HG03442 (cell line): ENCODE measurements around the gene DUSP22.

Experiments
- ATAC-seq: cut with Tn5 transposase; IDR thresholded peaks from one replicate; pipeline ENCODE4 v1.9.1; 2021; ENCODE audit warnings: mild to moderate bottlenecking, moderate library complexity; ENCODE audit not compliant: unreplicated experiment

DUSP22 gene

DNA sequence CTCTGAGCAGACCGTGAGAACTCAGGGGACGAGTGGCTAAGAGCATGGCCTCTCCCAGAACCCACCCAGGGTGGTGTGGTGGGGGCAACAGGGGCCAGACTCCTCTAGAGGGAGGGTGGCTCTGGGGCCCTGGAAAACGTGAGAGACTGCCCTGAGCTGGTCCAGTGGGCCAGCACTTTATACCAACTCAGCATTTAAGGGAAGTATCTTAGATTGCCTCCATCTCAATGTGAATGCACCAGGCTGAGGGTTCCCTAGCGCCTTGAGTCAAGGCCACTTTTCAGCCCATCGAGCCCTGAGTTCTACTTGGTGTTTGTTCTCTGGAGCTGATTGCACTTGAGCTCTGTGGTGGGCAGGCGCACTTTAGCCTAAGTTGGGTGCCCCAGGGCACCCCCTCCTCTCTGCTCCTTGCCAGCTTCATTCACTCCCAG, 57.2 kb downstream of the DUSP22 start:
- no peak for ATAC-seq

DNA sequence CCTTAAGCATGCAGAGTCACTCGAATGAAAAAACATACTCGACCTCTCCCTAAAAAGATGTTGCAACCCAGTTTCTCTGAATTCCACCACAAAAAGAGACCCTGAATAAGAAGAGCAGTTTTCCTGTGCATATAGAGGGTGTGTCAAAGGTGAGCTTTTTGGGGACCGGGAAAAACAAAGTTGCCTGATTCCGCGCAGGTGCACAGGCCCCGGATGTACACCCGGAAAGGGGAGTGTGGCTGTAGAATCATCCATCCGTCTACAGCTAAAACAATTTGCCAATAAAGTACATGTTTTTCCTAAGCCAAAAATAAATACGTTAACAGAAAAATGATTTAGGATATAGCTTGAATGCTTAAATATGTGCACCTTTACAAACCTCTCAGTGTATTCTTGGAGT, 58.1 kb downstream of the DUSP22 start:
- ATAC-seq: no peak

DNA sequence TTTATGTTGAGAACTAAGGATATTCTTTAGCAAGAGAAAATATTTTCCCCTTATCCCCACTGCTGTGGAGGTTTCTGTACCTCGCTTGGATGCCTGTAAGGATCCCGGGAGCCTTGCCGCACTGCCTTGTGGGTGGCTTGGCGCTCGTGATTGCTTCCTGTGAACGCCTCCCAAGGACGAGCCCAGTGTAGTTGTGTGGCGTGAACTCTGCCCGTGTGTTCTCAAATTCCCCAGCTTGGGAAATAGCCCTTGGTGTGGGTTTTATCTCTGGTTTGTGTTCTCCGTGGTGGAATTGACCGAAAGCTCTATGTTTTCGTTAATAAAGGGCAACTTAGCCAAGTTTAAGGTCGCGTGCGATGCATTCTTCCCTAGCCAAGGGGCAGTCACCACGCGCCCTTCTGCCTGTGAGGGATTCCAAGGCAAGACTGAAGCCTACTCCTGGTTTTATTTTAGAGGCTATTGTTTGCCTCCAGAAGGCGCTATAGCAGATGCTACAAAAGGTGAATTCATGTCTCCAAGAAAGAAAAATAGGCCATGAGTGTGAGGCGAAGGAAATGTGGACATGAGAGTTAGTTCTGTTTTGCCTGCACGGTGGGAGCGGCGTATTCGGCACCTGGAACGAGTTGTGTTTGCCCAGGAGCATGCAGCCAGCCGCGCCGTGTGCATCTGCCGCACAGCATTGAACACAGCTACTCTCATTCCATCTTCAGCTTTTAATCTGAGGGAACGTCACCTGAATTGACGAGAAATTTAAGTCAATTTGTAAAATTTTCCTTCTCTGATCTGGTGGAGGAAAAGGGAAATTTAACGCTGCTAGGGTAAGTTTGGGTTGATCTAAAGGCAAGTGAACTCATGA, 59.0 kb downstream of the DUSP22 start:
- no peak for ATAC-seq

DNA sequence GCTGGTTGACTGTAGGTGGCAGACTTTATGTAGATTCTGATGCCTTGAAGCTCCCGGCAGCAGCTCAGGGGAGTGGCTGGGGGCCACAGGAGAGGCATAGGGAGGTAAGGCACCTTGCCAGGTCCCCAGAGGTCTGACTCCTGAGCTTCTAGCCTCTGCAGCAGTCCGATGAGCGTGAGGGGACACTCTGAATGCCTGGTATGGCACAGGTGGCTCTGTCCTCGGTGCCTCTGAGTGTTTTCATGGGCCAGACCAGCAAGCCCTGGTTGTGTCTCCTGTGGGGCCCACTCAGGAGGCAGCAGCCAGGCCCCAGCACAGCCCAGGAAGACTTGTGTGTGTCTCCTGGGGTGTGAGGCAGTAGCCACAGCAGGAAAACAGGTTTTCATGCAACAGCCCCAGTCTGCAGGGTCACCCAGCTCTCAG, 59.6 kb downstream of the DUSP22 start:
- no peak for ATAC-seq

DNA sequence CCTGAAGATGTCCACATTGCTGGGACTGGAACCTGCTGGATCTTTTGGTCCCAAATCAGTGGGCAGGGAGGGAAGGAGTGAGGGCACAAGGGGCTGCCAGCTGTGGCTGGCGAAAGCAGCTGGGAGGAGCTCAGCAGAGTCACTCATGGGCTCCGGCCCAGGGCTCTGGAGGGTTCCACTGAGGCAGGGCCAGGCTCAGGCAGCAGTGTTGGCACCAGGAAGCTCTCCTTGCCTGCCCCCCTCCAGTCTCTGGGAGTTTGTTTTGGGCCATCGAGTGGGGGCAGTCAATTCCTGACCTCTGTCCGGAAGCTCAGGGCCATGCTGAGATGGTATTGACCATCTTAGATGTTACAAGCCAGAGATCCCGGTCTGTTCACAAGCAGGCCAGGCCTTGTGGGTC, 60.2 kb downstream of the DUSP22 start:
- ATAC-seq: no peak

DNA sequence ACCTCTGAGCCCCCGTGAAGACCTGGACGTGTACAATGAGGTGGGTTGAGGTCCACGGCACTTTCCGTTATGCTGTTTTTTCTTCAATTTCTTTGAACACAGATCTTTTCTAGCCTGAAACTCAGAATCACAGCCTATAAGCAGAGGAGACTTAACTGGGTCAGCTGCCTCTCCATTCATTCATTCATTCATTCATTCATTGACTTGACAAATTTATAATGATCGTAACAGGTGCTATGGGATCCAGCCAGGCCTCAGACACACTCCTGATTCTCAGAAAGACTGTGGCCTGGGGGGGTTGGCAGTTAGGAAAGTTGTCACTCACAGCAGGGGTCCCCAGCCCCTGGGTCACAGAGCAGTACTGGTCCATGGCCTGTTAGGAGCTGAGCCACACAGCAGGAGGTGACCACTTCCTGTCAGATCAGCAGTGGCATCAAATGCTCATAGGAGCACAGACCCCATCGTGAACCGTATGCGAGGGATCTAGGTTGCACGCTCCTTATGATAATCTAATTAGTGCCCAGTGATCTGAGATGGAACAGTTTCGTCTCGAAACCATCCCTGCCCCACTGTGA, 60.7 kb downstream of the DUSP22 start:
- no peak for ATAC-seq

DNA sequence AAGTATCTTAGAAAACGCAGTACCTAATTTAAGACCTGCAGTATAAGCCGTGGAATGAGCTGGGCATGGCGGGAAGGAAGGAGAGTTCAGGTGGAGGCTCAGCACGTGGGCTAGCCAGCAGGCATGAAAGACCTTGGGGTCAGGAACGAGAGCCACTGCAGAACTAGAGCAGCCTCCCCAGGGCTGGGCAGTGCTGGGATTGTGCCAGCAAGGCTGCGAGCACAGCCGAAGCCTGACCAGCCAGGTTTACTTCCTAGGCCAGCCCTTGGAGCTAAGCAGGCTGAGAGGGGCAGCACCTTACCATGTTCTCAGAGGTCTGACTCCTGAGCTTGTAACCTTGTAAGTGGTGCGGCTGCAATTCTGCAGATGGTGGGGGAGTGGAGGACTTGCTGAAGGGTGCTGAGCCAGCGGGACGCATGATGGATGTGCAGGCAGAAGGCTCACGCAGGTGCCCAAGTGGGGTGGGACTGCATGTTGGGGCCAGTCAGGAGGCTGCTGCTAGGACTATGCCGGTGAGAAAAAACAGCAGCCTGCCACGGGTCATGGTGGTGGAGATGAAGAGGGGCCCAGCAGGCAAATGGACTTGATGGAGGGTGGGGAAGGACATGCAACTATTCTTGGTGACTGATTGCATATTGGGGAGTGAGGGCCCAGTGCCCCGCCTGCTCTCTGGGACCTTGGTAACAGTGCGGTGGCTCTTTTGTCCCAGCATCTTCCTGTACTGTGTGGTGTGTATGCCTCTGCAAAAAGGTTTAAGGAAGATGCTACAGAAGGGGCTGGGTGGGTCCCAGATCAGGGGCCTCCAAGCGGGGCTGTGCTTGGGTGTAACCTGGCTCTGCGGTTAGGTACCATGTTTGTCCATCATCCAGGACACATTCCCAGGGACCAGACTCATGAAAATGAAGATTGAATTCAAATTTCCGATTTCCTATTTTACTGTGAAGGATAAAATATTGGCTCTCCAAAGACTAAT, 61.6 kb downstream of the DUSP22 start:
- ATAC-seq: no peak

DNA sequence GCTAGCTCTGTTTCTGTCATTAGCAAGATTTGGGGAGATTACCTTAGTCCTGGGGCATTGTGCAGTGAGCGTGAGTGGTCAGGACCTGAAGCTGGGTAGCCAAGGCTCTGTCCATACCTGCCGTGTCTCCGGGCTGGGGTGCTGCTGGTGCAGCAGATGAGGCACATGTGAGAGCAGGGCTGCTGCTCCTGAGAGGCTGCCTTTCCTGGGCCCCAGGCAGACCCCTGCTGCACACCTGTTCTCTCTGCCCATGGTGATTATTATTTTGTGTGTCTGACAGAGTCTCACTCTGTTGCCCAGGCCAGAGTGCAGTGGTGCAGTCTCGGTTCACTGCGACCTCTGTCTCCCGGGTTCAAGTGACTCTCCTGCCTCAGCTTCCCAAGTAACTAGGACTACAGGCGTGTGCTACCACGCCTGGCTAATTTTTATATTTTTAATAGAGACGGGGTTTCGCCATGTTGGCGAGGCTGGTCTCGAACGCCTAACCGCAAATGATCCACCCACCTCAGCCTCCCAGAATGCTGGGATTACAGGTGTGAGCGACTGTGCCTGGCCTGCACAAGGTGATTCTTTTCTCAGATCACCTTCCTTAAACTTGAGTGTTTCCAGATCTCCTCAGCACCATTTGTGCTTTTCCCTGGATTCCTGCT, 62.5 kb downstream of the DUSP22 start:
- no peak for ATAC-seq

DNA sequence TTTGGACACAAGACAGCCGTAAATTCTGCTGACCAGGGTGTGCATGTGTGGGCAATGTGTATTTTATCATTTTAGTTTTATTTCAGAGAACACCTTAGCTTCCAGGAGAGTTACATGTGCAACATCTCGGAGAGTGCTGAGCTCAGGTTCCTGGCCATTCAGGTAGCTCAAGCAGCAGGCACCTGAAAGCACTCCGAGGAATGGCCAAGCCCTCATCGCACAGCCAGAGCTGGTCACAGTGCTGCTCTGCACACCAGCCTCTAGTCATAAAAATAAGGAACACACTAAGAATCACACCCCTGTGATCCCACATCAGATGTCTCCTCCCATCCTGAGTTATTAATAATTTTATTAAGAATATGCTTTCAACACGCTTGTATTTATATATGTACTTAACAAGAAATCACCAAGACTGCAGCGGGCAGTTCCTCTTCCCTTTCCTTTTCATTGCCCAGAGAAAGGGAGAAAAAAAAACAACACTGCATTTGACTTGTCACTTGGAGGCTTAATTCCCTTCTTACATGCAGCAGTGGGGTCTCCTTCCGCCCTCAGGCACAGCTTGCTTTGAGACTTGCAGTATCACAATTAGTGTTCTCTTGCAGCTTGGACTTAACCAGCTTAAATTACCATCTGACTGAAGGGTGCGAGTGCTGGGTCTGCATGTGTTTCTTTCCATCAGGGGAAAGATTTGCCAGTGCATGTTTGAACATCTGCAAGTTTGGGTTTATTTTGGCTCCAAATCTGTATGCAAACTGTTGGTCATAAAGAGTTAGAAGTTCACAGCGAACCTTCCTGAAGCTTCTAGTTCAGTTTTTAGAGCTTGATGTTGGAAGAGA, 63.3 kb downstream of the DUSP22 start:
- no peak for ATAC-seq

DNA sequence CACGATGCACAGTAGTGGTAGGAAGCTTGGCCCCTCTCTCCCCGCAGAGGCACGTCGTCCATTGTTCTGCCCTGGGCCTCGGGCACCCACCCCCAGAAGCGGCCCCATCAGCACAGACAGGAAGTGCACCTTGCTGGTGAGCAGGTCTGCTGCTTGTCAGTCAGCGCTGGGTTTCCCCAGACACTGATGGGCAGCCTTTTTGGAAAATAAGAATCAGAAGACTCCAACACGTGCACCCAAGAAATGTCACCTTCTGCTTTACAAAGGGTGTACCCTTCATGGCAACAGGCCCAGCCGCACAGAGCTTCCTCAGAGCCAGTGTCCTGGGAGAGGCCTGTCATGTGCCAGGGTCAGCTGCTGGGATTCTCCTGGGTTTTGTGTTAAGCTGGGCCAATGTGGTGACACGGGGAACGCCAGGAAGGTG, 64.6 kb downstream of the DUSP22 start:
- ATAC-seq: peak; percentile 45

DNA sequence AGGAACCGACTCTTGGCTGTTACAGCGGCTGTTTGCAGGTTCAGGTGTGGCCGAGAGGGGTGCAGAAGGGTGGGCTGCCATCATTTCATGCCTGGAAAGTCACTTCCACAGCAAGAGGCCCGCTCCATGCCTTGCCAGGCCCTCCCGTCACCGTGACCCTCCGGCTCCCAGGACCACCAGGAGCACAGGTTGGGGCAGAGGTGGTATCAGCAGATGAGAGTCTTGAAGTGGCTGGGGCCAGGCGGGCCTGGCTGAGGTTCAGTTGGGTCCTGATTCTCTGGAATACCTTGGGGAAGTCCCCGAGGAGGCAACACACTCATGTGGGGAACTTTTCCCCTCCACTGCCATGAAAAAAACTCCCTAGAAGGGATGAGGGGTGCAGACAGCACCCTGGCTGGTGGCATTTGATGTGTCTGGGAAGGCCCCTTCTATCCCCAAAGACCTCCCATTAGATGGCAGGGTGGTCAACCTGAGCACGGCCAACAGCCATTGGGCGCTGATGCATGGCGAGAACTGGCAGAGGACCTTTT, 65.0 kb downstream of the DUSP22 start:
- ATAC-seq: no peak

DNA sequence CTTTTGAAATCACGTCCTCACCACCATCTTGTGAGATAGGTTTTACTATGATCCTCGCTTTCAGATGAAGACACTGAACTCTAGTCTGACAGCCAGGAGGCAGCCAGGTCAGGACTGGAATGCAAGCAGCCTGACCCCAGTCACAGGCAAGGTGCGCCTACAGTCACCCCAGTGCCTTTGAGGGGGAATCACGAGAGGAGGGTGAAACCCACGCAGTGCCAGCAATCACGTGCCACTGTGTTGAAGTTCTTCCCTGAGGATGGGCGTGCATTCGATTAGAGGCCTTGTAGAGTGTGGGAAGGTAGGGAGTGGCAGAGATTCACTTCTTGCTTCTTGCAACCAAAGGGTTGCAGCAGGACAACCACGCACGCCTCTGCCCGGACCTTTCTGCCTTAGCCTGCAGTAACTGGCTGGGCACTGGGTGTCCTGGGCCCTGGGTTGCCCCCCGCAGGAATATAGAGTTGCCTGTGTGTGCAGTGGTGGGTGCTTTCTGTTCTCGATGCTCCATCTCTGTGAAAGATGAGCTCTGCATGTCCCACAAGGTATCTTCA, 65.6 kb downstream of the DUSP22 start:
- no peak for ATAC-seq

DNA sequence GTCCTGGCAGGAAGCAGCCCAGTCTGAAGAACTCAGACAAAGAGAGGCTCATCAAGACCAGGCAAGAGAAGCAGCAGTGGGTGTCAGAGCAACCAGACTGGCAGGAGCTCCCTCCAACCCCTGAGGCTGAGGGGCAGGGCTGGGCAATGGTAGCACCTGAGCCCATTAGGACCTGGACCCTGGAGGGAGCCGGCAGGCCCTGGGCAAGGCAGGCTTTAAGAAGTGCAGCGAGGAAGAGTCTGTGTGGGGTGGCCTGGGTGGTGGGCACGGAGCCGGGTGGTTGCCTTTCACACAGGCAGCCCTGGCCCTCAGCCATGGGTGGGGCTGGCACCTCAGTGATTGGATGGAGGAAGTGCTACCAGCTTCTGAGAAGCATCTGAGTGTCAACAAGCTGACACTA, 66.1 kb downstream of the DUSP22 start:
- ATAC-seq: no peak

DNA sequence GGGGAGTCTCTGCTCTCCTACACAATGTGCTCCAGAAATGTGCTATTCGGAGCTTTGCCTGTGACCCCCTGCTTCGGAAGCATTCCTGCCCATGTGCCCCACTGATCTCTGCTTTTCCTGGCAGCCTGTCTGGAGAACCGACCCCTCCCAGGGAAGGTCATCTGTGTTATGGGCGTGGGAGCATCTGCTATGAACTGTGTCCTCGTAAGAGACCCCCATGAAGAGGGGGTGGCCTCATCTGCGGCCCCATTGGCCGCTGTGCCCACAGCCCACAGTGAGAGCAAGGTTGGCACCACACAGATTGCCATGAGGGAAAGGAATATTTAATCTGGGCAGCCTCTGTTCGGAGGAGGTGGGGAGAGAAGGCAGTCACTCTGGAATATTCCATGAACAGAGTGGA, 66.6 kb downstream of the DUSP22 start:
- ATAC-seq: no peak

DNA sequence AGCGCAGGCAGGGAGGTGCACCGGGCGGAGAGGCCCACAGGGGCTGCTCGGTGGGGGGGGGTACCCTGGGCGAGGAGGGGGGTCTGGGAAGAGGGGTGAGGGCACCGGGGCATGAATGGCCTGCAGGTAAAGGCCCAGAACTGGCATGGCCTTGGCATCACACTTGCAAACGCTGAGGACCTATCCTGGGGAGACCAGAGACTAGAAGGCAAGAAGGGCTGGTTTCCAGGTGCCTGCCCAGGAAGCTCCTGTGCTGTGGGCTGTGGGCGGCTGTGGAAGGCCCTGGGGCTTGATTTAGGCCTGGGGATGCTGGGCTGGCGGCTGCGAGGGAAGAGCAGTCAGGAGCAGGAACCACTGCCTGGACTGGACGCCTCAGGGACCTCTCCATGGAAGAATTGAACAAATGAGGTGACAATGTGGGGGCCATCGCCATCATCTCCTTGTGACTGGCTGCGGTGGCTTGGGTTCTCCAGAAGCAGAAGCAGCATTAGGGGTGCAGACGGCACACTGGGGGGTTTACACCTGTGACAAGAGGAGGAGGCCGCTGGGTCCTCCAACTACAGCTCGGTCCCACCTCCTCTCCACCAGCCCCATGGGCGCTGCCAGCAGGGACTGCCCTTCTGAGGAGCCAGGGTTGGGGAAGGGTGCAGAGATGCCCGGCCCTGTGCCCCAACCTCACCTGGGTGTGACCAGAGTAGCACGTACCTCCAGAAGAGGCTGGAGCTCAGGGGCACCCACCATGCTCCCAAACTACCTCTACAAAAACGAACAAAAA, 67.2 kb downstream of the DUSP22 start:
- ATAC-seq: no peak

DNA sequence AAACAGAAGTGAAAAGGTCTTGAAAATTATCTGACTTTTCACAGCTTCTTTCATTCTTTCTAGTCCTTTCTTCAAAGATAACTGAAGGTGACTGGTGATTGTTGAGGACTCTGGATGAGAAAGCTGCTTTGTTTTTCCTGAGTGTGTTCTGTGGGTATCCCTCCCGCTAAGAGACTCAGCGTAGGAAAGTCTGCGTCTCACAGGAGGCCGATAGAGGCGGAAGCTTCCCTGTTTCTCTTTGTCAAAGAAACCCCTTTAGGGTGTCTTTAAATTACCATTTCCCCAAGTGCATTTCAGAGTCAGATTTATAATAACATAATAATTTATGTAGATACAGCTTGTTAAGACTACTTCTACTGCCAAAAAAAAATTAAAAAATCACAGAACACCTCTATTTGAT, 68.1 kb downstream of the DUSP22 start:
- no peak for ATAC-seq

DNA sequence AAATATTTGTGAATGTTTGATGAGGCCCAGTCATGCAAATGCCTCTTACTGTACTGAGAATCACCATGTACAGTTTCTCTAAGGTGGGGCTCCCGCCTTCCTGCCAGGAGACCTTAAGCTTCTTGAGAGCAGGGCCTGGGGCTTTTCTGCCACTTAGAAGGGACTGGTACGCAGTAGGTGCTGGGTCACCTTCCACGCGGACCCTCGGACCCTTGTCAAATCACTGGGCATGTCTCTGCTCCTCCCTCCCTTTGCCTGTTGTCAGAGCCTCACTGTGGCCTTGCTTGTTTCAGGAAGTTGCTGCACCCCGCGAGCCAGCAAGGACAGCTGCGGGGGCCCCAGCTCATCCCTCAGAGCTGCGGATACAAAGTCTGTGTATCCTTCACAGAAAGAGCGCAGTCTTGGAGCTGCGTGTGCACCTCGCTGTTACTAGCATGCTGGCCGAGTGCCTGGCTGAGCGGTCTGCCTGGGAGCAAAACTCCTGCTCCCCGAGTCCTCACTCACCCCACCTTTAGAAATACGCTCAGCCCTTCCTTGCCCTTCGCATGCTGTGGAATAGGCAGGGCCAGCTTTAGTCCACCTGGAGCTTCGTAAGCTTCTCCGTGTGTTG, 68.6 kb downstream of the DUSP22 start:
- no peak for ATAC-seq

DNA sequence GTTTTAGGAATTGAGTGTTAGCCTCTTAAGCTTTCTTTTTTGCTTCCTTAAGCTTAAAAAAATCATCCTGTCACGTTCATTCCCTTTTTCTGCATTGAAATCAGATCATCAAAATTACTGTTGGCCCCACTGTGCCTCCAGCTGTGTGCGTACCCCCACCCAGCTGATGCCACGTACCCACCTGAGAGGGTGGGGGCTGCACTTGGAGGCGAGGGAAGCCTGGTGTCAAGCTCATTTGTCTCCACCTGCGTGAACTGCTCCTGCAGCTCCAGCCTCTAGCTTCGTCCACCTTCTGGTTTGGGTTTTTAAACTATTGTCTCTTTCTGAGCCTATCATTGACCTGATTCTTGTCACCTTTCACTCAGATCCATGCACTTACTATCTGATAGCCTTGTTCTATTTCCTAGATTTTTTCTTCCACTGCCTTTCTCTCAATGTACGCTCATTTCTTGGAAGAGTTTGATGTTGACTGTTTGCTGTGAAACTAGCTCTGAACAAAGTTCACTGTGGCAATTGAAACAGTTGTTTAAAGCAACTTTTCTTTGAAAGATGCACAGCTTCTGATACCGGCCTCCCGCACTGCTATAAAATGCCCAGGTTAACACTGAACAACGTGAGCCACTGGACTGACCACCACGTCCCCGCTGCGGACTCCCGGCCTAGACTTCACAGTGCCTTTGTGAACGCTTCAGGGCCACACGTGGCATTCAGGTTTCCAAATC, 69.3 kb downstream of the DUSP22 start:
- ATAC-seq: no peak
